ENCODE data around the gene IGSF9B. TPM values are rescaled to one million over a fixed set of nuclear protein-coding genes. Genes with fewer than 3 reads are reported as not detected.
A peak's percentile ranks its signal among the peaks of the same experiment; 100 is the strongest.

The IGSF9B gene
- total RNA-seq, 1 experiment from 2014 or later = 10.1 TPM

DNA sequence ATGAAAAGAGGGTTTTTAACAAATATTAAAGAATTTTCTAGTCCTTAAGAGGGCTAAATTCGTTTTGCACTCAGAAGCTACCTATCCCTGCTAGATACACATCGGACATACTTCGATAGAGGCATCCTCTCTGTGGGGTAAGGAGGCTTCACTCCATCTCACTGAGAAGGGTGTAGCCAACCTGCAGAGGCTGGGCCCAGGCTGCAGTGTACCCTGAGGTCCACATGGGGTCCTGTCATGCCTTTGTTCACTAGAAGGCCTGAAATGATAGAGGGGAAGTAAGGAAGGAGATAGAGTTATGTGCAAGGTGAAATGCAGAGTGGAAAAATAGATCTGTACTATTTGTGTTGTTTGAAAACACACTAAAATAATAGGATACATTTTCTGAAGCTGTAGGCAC is 45.6 kb downstream of the IGSF9B start:
- ChIA-PET POLR2A (ENCODE audit: low non-redundant PET) (no interaction called here), CTCF (no interaction called here)
- no peak overlapping the region for H3K27ac ChIP-seq (ENCODE audit: low read depth, low read length, poor library complexity, severe bottlenecking)
- no peak for DNase-seq (ENCODE audit: low spot score)
- H3K4me3 ChIP-seq (ENCODE audit: low read depth, low read length, poor library complexity, severe bottlenecking) = no peak overlapping the region
- no peaks in the 10 kb centered on the region for H3K36me3 ChIP-seq (ENCODE audit: insufficient read depth, low read length, poor library complexity, severe bottlenecking)
- no peaks in the 10 kb centered on the region for H3K4me1 ChIP-seq (ENCODE audit: insufficient read depth, low read length, poor library complexity, severe bottlenecking)
- TF ChIP-seq, protein P1, sequence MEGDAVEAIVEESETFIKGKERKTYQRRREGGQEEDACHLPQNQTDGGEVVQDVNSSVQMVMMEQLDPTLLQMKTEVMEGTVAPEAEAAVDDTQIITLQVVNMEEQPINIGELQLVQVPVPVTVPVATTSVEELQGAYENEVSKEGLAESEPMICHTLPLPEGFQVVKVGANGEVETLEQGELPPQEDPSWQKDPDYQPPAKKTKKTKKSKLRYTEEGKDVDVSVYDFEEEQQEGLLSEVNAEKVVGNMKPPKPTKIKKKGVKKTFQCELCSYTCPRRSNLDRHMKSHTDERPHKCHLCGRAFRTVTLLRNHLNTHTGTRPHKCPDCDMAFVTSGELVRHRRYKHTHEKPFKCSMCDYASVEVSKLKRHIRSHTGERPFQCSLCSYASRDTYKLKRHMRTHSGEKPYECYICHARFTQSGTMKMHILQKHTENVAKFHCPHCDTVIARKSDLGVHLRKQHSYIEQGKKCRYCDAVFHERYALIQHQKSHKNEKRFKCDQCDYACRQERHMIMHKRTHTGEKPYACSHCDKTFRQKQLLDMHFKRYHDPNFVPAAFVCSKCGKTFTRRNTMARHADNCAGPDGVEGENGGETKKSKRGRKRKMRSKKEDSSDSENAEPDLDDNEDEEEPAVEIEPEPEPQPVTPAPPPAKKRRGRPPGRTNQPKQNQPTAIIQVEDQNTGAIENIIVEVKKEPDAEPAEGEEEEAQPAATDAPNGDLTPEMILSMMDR (conservative IDR thresholded peaks at IDR 0.05; ENCODE audit: low read depth, low read length) = 0 out of 2 replicates have a peak, but pooled peaks have one; percentile 22
- no peak for TF ChIP-seq EZH2 (IDR thresholded peaks at IDR 0.05; ENCODE audit: borderline replicate concordance, low read depth, low read length, poor library complexity, severe bottlenecking)
- H3K27me3 ChIP-seq (replicated peaks; ENCODE audit: insufficient read depth, low read depth, low read length, poor library complexity) = no peaks in the 10 kb centered on the region
- H3K9me3 ChIP-seq (ENCODE audit: low read depth, low read length, poor library complexity, severe bottlenecking) = no peaks in the 10 kb centered on the region
- intact Hi-C loops (cut with micrococcal nuclease; ENCODE audit: unreplicated experiment) = no loop called here
- BruUV-seq (replicated peaks) = no TSS peak

DNA sequence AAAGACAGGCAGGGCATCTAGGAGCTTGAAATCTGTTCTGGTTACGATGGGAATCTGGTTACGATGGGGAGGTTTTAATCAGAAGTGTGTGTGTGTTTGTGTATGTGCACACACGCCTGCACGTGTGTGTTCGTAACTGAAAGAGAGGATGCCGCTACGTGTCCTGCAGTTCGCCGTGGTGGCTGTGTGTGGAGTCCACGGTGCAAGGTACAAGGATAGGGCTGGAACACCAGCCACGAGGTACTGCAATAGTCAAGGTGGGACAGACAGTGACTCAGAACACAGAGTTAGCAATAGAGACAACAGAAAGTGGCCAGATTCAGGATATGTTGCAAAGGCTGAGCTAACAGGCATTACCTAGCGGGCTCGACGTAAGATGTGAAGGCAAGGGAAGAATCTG is 46.7 kb downstream of the IGSF9B start:
- intact Hi-C loops (cut with micrococcal nuclease; ENCODE audit: unreplicated experiment) = no loop called here
- Histone ChIP-seq H3K4me1 (ENCODE audit: insufficient read depth, low read length, poor library complexity, severe bottlenecking) (no peaks in the 10 kb centered on the region), H3K27ac (ENCODE audit: low read depth, low read length, poor library complexity, severe bottlenecking) (no peak overlapping the region), H3K27me3 (replicated peaks; ENCODE audit: insufficient read depth, low read depth, low read length, poor library complexity) (no peaks in the 10 kb centered on the region), H3K9me3 (ENCODE audit: low read depth, low read length, poor library complexity, severe bottlenecking) (no peaks in the 10 kb centered on the region), H3K36me3 (ENCODE audit: insufficient read depth, low read length, poor library complexity, severe bottlenecking) (no peaks in the 10 kb centered on the region), H3K4me3 (ENCODE audit: low read depth, low read length, poor library complexity, severe bottlenecking) (no peak overlapping the region)
- BruUV-seq (replicated peaks) = no TSS peak
- no peak for DNase-seq (ENCODE audit: low spot score)
- ChIA-PET POLR2A (ENCODE audit: low non-redundant PET) (no interaction called here), CTCF (no interaction called here)
- TF ChIP-seq, protein P1 (conservative IDR thresholded peaks at IDR 0.05; ENCODE audit: low read depth, low read length) = no peak
- no peak for TF ChIP-seq EZH2 (IDR thresholded peaks at IDR 0.05; ENCODE audit: borderline replicate concordance, low read depth, low read length, poor library complexity, severe bottlenecking)

DNA sequence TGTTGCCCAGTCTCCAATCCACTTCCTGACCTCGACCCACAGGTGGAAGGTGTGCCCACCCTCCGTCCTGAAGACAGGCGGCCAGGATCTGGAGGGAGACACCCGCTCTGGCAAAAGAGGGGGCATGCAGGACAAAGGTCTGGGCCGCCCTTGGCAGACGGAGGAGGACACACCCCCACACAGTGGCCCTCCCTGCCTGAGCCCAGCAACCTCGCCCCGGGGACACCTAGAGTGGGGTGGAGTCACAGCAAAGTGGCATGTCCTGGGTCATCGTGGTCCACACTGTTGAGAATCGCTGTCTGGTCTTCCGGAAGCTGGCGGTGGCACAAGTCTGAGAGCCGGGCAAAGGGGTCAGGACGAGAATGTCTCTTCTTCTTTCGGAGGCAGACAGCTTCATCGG is 47.9 kb downstream of the IGSF9B start:
- POLR2A ChIA-PET (ENCODE audit: low non-redundant PET) = no interaction called here

More for the DNA sequence above, 47.9 kb downstream of the IGSF9B start:
- DNase-seq (ENCODE audit: low spot score) = no peak
- H3K36me3 ChIP-seq (ENCODE audit: insufficient read depth, low read length, poor library complexity, severe bottlenecking) = no peaks in the 10 kb centered on the region
- BruUV-seq (replicated peaks) = no TSS peak
- no peak overlapping the region for H3K27ac ChIP-seq (ENCODE audit: low read depth, low read length, poor library complexity, severe bottlenecking)
- H3K4me1 ChIP-seq (ENCODE audit: insufficient read depth, low read length, poor library complexity, severe bottlenecking) = no peaks in the 10 kb centered on the region
- TF ChIP-seq, protein P1 (conservative IDR thresholded peaks at IDR 0.05; ENCODE audit: low read depth, low read length) = no peak
- no peak for TF ChIP-seq EZH2 (IDR thresholded peaks at IDR 0.05; ENCODE audit: borderline replicate concordance, low read depth, low read length, poor library complexity, severe bottlenecking)
- CTCF ChIA-PET = no interaction called here
- H3K9me3 ChIP-seq (ENCODE audit: low read depth, low read length, poor library complexity, severe bottlenecking) = no peaks in the 10 kb centered on the region
- H3K4me3 ChIP-seq (ENCODE audit: low read depth, low read length, poor library complexity, severe bottlenecking) = no peak overlapping the region
- intact Hi-C loops (cut with micrococcal nuclease; ENCODE audit: unreplicated experiment) = no loop called here
- no peaks in the 10 kb centered on the region for H3K27me3 ChIP-seq (replicated peaks; ENCODE audit: insufficient read depth, low read depth, low read length, poor library complexity)
